ENCODE results near the gene FER. TPM values are rescaled to one million over a fixed set of nuclear protein-coding genes. Genes with fewer than 3 reads are reported as not detected.

FER gene
- total and polyA plus RNA-seq, 9 of the 15 experiments (the other 6 are each of a cell fraction or from before 2014, with no cell fraction given), result 6.7 to 18.2 (median 8.9) TPM

GRCh38 chr5:109224276-109224882 is 476.7 kb downstream of the FER start (continued):
- TF ChIP-seq BRCA1 (IDR thresholded peaks at IDR 0.05) (no peak), BRCA1 (CRISPR knock-in tag; IDR thresholded peaks at IDR 0.05) (no peak), GTF2F1 (IDR thresholded peaks at IDR 0.05; ENCODE audit: low read depth, low read length) (no peak), TOE1 (IDR thresholded peaks at IDR 0.05; ENCODE audit: borderline replicate concordance) (no peak), TOE1 (CRISPR knock-in tag; IDR thresholded peaks at IDR 0.05; ENCODE audit: borderline replicate concordance, low read depth) (no peak)

GRCh38 chr5:109225716-109226625 is 478.3 kb downstream of the FER start:
- H3K9ac ChIP-seq (ENCODE audit: insufficient read depth in 1 of 2, low read depth in 2 of 2, low read length in 2 of 2), result no peak overlapping the region
- no TSS peak for BruUV-seq (replicated peaks)
- TF ChIP-seq ZNF655 (CRISPR knock-in tag; IDR thresholded peaks at IDR 0.05) (no peak), ZNF696 (CRISPR knock-in tag; conservative IDR thresholded peaks at IDR 0.05) (no peak), PML (IDR thresholded peaks at IDR 0.05; ENCODE audit: low read length) (no peak), NRF1 (conservative IDR thresholded peaks at IDR 0.05 in 1 of 2, IDR thresholded peaks at IDR 0.05 in 1 of 2) (peak; percentile 63 to 72), MNT (conservative IDR thresholded peaks at IDR 0.05) (no peak)

More at GRCh38 chr5:109225716-109226625, 478.3 kb downstream of the FER start:
- Histone ChIP-seq H3K9me1 (ENCODE audit: control insufficient read depth, insufficient read depth, low read length) (no peaks in the 10 kb centered on the region), H3K9me3 (replicated peaks; ENCODE audit: control insufficient read depth, insufficient read depth, low read depth, low read length) (no peaks in the 10 kb centered on the region), H4K20me1 (replicated peaks; ENCODE audit: control insufficient read depth, insufficient read depth, low read length) (no peaks in the 10 kb centered on the region), H3K36me3 (ENCODE audit: control insufficient read depth, insufficient read depth, low read length) (no peaks in the 10 kb centered on the region), H3K4me3 (no peak overlapping the region), H3K27me3 (ENCODE audit: control insufficient read depth in 2 of 2, insufficient read depth in 2 of 2, low read length in 2 of 2) (peaks cover 0 to 12% of the 10 kb centered on the region in 2 experiments; a peak in 3 of 5 replicates), H3K4me1 (replicated peaks in 1 of 2; ENCODE audit: control insufficient read depth in 2 of 2, insufficient read depth in 2 of 2, low read length in 2 of 2) (no peaks in the 10 kb centered on the region; a peak in 1 of 5 replicates), H3K4me2 (ENCODE audit: insufficient read depth, low read length) (no peak overlapping the region), H3K79me2 (ENCODE audit: control insufficient read depth, insufficient read depth, low read length) (no peaks in the 10 kb centered on the region), H3K27ac (ENCODE audit: extremely low read depth, low read depth, low read length) (no peak overlapping the region), H2AFZ (ENCODE audit: low read depth, low read length) (no peak overlapping the region)
- in situ Hi-C loops (cut with MboI) (no loop called here), intact Hi-C loops (cut with micrococcal nuclease) (no loop called here)
- no peak for DNase-seq (ENCODE audit: extremely low read depth in 1 of 4, low spot score in 3 of 4)
- ChIA-PET POLR2A (interaction anchor here (0.6 kb wide), 1 partner anchor 16 kb away, joined by 3 read pairs; no protein-coding TSS in a partner anchor), CTCF (ENCODE audit: low intra/inter-chr PET ratio) (no interaction called here)
- ATAC-seq, result no peak
- 4% methylated on average over 11 of the region's 11 CpGs for WGBS (ENCODE audit: insufficient coverage, low coverage, missing lambda C conversion rate)
- FAIRE-seq, result peak; percentile 69
